KOPT-K1 (cell line): ENCODE results near the gene RPL36.

Experiments
- H3K27ac ChIP-seq: fragments of 200-600 bp; sonication (generic); 2 replicates; pipeline ENCODE4 v1.5.1; 2016; ENCODE audit warnings: antibody characterized with exemption, mild to moderate bottlenecking, low read depth, low read length; ENCODE audit not compliant: poor library complexity, severe bottlenecking
- H3K36me3 ChIP-seq: fragments of 200-600 bp; sonication (generic); 2 replicates; pipeline ENCODE4 v1.5.1; 2017; ENCODE audit warnings: antibody characterized with exemption, mild to moderate bottlenecking, low read length, moderate library complexity; ENCODE audit not compliant: insufficient read depth
- H3K9me3 ChIP-seq: fragments of 200-600 bp; sonication (generic); 2 replicates; pipeline ENCODE4 v1.5.1; 2017; ENCODE audit warnings: antibody characterized with exemption, low read length, mild to moderate bottlenecking; ENCODE audit not compliant: insufficient read depth, poor library complexity, severe bottlenecking

Gene RPL36

GRCh38 chr19:5690125-5690954 lies at the start of gene RPL36:
Gene RPL36 (plus strand): TSS chr19:5690295. CDS start chr19:5690508, 213 bp downstream.
- Histone ChIP-seq H3K27ac (peak within 1 kb of the TSS; percentile 94), H3K36me3 (peaks cover 46% of the 10 kb centered on the region), H3K9me3 (no peaks in the 10 kb centered on the region)

GRCh38 chr19:5641171-5641570 lies 48.9 kb upstream of the RPL36 start:
- Histone ChIP-seq H3K36me3 (peaks cover 97% of the 10 kb centered on the region), H3K27ac (no peak overlapping the region), H3K9me3 (no peaks in the 10 kb centered on the region)

GRCh38 chr19:5642204-5642603 lies 47.9 kb upstream of the RPL36 start:
- Histone ChIP-seq H3K9me3 (no peaks in the 10 kb centered on the region), H3K36me3 (peaks cover 99% of the 10 kb centered on the region), H3K27ac (no peak overlapping the region)

- H3K36me3 ChIP-seq, result peaks cover 99% of the 10 kb centered on the region
- H3K27ac ChIP-seq, result no peak overlapping the region
- H3K9me3 ChIP-seq, result no peaks in the 10 kb centered on the region
Observed at GRCh38 chr19:5643060-5643459, 47.0 kb upstream of the RPL36 start.

GRCh38 chr19:5644037-5644436 lies 46.1 kb upstream of the RPL36 start:
- no peaks in the 10 kb centered on the region for H3K9me3 ChIP-seq
- H3K36me3 ChIP-seq, result peaks cover 97% of the 10 kb centered on the region
- no peak overlapping the region for H3K27ac ChIP-seq

GRCh38 chr19:5645409-5645808 lies 44.7 kb upstream of the RPL36 start:
- Histone ChIP-seq H3K27ac (no peak overlapping the region), H3K36me3 (peaks cover 94% of the 10 kb centered on the region), H3K9me3 (no peaks in the 10 kb centered on the region)

- Histone ChIP-seq H3K36me3 (peaks cover 94% of the 10 kb centered on the region), H3K27ac (no peak overlapping the region), H3K9me3 (no peaks in the 10 kb centered on the region)
Observed at GRCh38 chr19:5646703-5647102, 43.4 kb upstream of the RPL36 start.

- H3K27ac ChIP-seq, result no peak overlapping the region
- peaks cover 94% of the 10 kb centered on the region for H3K36me3 ChIP-seq
- H3K9me3 ChIP-seq, result no peaks in the 10 kb centered on the region
Observed at GRCh38 chr19:5648464-5648863, 41.6 kb upstream of the RPL36 start.

GRCh38 chr19:5651361-5651760 lies 38.7 kb upstream of the RPL36 start:
- no peaks in the 10 kb centered on the region for H3K9me3 ChIP-seq
- no peak overlapping the region for H3K27ac ChIP-seq
- peaks cover 93% of the 10 kb centered on the region for H3K36me3 ChIP-seq

GRCh38 chr19:5652261-5652660 lies 37.8 kb upstream of the RPL36 start:
- H3K27ac ChIP-seq, result no peak overlapping the region
- H3K9me3 ChIP-seq, result no peaks in the 10 kb centered on the region
- peaks cover 93% of the 10 kb centered on the region for H3K36me3 ChIP-seq

- Histone ChIP-seq H3K27ac (no peak overlapping the region), H3K9me3 (no peaks in the 10 kb centered on the region), H3K36me3 (peaks cover 98% of the 10 kb centered on the region)
Observed at GRCh38 chr19:5654931-5655330, 35.2 kb upstream of the RPL36 start.

GRCh38 chr19:5655412-5655811 lies 34.7 kb upstream of the RPL36 start:
- Histone ChIP-seq H3K36me3 (peaks cover 98% of the 10 kb centered on the region), H3K27ac (no peak overlapping the region), H3K9me3 (no peaks in the 10 kb centered on the region)

GRCh38 chr19:5661483-5661882 lies 28.6 kb upstream of the RPL36 start:
- peaks cover 99% of the 10 kb centered on the region for H3K36me3 ChIP-seq
- H3K9me3 ChIP-seq, result no peaks in the 10 kb centered on the region
- no peak overlapping the region for H3K27ac ChIP-seq

- no peaks in the 10 kb centered on the region for H3K9me3 ChIP-seq
- peaks cover 99% of the 10 kb centered on the region for H3K36me3 ChIP-seq
- no peak overlapping the region for H3K27ac ChIP-seq
Observed at GRCh38 chr19:5663904-5664303, 26.2 kb upstream of the RPL36 start.

- H3K27ac ChIP-seq, result no peak overlapping the region
- H3K36me3 ChIP-seq, result peaks cover 99% of the 10 kb centered on the region
- no peaks in the 10 kb centered on the region for H3K9me3 ChIP-seq
Observed at GRCh38 chr19:5664515-5664914, 25.6 kb upstream of the RPL36 start.
